HG03521 (cell line): Measurements from ENCODE around the gene DSCAM.

Experiments
- ATAC-seq: cut with Tn5 transposase; IDR thresholded peaks from one replicate; pipeline ENCODE4 v1.9.1; 2021; ENCODE audit warnings: mild to moderate bottlenecking, moderate library complexity; ENCODE audit not compliant: unreplicated experiment

DSCAM gene

DNA sequence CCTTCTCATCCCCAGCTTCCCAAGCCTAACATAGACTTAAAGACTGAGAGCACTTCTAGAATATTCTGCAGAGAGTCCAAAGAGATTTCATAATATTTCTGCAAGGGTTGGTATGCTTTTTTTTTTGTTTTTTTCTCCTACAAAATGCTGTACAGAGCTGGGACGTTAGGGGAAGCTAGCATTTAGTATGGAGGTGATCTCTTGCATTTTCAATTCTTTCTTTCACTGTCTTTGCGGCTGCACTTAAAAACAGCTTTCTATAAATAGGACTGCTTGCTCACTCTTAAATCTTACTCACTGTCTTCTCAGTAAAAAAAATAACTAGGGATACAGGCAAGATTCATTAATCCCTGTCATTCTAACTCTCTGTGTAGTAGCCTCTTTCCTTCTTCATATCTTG, 7.4 kb downstream of the DSCAM start:
- ATAC-seq: no peak

DNA sequence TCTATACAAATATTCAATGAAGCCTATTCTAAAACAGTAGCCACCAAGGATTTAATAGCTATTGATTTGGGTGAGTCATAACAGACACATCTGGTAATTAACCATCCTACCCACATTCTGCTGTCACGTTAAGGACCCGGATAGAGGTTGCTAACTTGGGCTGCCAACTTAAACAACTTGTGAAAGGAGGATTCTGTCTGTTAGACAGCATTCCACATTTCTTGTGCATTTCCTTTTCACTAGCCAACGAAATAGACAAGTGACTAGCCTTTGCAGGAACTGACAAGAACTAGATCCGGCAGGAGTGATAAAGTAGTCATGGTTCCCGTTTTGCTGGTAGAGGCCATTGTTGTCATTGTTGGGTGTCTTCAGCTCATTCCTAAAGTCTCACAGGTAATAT, 9.5 kb downstream of the DSCAM start:
- no peak for ATAC-seq

DNA sequence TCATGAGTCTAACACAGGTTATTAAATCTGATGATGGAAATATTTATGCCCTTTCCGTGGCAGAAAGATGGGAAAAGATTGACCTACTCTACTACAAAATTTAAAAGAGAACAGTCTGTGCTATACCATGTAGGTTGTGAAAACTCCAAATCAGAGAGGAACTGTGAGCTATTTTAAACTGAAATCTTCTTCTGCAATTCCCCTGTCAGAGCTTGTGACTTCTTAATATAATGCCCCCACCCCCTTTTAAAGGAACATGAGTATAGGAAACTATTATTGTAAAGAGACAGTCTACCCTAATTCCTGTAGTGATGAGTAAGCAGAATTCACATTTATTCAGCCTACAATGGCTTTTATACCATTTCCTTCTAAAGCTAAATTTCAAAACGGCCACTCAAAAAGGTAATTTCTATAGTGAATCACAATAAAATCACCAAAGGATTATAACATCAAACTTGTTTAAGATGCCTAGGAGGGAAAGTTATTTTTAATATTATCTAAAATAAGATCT, 11.7 kb downstream of the DSCAM start:
- no peak for ATAC-seq

DNA sequence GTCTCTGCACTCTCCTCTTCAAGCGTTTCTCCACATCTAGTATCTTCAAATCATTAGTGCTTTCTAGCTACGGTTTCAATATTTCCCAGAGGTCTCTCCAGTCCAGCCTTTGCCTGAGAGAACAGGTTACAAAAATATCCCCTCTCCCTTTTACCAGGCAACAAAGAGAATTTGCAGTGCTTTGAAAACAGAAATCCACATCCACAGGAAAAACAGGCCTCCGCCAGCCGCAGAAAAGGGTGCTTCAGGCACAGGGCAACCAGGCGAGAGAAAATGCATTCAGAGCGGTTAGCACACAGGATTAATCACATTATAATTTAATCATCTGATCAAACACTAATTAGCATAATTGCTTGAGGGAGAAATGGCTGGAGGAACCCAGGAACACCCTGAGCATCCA, 13.8 kb downstream of the DSCAM start:
- ATAC-seq: no peak

DNA sequence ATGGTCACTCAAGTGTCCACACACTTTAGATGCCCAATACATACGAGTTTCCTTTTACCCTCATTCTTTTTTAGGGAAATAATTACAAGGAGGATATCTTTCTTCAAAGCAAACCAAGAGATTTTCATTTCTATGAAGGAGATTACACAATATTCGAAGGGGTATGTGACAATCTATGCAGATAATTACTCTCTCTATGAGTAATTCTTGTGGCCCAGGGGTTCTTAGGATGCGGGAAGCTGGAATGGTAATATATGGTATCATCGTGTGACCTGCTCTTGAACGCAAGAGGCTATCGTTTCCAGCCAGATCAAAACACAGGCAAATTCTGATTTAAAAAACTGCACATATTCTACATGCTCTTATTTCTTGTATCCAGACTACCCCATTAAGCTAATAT, 14.6 kb downstream of the DSCAM start:
- no peak for ATAC-seq

DNA sequence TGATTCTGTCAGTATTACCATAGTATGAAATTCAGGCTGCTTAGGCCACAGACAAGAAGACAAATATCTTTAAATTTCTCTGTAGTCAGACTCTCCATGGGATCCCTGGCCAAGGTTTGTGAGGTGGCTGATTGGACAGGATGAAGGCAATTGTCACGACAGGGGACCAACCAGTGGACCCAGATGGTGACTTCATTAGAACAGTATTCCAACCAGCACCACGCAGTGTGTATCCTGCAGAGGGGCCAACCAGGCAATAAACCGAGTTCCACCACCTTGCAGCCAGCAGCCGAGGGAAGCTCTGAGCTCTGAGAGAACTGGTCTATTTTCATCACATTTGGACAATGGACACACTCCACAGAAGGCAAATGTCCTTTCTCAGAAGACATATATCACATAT, 16.1 kb downstream of the DSCAM start:
- ATAC-seq: no peak

DNA sequence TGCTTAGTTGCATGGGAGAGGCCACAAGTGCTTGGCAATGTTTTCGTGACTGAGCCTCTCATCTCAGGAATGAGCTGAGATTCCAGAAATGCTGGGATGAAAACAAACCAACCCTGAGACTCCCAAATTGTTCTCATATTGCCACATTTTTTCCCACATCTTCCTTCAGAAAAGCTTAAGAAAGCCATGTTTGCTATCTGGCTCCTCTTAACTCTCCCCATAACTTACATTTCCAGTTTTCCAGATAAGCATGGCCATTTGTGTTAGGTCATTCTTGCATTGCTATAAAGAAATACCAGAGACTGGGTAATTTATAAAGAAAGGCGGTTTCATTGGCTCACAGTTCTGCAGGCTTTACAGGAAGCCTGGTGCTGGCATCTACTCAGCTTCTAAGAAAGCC, 17.2 kb downstream of the DSCAM start:
- ATAC-seq: no peak

DNA sequence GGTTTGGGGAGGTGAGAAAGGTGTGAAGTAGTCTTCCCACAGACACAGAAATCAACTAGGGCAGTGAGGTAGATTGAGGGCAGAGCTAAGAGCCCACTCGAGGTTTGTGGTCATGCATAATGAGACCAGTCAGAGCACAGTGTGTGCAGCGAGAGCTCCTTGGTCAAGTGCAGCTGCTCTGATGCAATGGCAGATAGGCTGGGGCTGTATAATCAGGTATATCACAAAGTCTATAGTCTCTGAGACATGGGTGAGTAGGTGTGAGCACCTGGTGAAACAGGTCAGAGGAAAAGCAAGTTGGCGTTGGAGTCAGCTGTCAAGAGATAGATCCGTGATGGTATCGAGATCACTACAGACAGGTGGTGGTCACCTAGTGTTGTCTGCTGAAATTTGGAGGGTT, 17.6 kb downstream of the DSCAM start:
- ATAC-seq: no peak

DNA sequence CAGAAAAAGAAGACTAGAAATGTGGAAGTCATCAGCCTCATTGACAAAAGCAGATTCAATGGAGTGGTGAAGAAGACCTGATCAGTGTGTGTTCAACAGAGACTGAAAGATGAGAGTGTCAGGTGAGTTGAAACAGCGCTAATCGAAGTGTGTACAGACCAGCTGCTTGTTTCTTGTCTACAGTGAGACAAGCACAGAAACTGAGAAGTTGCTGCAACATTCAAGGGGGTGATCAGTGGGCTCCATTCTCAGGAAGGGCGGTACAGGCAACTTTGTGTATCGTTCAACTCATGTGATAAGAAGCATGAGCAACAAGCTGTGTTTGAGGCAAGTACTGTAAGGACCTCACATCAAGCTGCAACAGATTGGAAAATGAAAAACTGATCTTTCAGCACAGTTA, 19.4 kb downstream of the DSCAM start:
- no peak for ATAC-seq

DNA sequence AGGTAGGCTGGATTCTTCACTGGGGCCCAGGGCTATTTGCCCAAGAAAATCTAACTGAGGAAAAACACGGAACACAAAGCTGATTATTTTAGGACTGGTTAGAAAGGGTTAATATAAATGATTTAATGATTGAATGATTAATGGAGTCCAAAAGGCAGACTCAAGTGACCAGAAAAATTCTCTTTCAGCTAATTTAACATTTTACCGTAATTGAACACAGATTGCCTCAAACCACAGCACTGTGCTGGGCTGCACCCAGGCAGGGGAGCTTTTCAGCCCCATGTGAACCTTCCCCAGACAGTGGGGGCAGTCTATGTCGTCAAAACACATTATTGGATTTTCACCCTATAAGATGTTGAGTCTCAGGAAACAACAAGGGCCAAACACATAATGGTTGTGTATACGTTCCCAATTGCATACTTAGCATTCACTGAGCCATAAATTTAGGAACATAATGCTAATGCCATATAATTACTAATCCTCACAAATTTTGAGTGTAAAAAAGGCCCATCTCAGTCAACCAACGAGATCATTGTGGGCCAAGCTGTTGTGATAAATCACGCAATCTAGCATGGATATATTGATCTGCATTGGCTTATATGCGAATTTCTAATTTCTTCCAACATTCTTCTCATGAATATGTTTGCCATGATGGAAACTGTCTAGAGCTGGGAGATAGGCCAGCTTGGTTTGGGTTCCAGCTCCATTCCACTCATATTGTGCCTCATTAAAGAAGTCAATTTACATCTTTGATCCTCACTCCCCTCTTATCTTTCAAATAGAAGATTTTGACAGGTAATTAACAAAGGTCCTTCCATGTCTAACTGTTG, 27.7 kb downstream of the DSCAM start:
- no peak for ATAC-seq

DNA sequence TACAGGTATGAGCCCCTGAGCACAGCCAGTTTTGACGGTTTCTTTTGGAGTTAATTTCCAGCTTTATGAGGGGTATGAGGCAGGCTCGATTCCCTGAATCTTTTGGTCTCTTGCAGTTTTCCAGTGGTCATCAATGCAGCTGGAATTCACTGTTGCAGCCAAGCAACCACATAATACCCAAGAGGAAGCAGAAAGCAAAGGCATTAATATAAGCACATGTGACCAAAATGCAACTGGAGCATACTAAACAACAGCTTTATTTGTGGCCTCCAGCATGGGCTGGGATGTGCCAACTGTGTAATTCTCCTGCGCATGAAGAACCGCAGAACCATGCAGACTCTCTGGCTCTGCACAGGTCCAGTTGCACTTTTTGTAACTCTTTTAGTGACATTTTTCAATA, 33.0 kb downstream of the DSCAM start:
- ATAC-seq: no peak

DNA sequence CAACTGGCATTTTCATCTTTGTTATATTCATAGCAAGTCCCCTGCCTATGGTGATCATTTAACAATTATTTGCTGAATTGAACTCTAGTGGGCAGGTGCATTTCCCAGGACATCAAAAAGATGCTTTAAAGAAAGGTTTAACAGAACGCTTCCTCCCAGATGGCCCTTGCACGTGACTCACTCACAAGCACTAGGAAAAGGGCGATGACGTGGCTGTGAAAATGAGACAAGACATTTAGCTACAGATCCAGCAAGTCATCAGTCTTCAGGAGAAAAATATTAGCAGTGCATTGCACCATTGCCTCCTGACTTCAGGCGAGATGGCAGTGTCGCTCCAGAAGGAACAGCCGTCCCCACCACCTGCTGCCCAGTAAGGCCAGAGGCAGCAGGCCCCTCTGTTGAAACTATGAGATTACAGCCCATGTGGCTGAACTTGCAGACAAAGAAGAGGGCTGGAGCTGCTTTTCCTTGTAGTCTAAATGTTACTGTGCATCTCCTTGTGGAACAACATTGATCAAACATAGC, 37.2 kb downstream of the DSCAM start:
- no peak for ATAC-seq

DNA sequence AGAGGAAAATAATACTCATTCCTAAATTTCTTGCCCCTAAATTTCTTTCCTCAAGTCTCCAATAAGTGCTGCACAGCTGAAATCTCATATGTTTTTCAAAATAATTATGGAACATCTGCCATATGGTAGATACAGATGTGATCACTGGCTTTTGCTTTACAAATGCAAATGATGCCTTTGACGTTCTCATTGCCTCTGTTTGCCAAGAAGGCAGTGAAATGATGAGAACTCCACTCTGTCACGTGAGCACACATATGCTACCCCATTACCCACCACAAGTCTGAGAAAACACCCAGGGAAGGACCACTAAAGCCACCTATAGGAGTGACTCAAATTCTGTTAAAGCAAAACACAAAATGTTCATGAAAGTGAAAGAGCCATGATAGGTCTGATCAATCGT, 43.9 kb downstream of the DSCAM start:
- ATAC-seq: no peak

DNA sequence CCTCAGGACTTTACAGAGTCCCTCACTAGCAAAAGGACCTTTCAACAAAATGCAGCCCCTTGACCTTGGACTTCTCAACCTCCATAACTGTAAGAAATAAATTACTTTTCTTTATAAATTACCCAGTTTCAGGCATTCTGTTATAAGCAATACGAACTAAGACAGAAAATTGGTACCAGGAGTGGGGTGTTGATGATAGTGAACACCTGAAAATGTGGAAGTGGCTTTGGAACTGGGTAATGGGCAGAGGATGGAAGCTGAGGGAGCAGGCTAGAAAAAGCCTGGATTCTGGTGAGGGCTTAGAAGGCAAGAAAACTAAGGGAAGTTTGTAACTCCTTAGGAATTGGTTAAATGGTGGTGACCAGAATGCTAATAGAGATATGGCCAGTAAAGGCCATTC, 46.8 kb downstream of the DSCAM start:
- no peak for ATAC-seq

DNA sequence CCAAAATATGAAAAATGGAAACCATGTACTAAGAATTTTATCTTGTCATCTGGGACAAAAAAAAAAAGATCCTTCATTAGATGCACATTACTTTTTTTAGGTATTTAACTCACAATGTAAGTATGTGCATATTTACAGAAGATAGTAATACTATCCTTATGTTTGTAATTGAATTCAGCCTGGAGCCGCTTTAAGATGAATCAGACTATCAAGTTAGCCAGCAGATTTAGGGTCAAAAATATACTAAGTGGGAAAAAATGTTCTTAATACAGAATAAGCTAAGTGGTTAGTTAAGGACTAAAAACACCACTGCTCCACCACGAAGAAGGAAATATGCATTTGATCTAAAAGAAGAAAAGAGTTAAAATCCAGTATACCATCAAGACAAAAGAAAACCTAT, 49.1 kb downstream of the DSCAM start:
- ATAC-seq: no peak

DNA sequence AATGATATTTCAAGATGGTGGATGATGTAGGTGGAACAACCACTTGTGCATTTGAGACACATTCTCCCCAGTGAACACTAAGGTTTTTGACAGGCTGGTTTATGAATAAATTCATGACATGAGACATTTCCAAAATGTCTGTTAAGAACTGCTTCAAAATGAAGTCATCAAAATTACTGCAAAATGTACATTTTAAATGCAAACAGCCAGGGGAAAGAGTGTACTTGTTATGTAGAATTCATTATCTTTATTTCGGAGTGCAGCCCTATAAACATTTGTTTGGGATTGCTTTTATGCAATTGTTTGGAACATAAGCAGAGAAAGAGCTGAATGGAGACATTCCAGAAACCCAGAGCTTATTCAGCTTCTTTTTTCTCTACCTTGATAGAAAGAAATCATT, 49.5 kb downstream of the DSCAM start:
- ATAC-seq: no peak

DNA sequence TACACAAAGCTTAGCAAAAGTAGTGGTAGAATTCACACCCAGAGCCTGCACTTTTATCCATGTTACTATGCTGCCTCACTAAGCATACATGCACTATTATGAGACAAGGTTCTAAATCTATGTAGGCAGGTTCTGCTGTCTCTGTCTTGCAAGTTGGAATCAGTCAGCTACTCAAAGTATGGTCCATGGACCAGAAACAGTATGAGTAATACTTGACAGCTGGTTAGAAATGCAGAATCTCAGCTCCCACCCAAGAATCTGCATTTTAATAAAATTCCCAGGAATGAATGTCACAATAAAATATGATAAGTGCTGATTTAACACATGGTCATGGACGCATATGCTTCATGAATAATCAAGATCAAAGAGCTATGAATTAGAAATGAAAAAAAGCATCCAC, 50.5 kb downstream of the DSCAM start:
- ATAC-seq: no peak

DNA sequence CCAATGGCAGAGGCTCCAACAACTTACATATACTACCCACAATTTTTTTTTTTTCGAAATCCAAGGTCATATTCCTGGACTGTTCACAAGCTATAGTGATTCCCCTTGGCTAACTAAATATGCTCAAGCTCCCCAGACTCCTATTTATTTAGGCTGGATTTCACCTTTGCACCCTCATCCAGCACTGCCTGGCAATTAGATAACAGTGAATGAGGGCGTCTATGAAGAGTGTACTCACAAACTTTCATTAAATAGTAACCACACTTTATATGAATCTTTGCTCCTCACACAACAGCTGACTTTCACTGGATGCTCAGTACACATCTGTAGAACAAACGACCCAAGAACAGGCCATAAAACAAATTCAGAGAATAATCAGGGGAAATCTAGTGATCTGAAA, 51.6 kb downstream of the DSCAM start:
- no peak for ATAC-seq

DNA sequence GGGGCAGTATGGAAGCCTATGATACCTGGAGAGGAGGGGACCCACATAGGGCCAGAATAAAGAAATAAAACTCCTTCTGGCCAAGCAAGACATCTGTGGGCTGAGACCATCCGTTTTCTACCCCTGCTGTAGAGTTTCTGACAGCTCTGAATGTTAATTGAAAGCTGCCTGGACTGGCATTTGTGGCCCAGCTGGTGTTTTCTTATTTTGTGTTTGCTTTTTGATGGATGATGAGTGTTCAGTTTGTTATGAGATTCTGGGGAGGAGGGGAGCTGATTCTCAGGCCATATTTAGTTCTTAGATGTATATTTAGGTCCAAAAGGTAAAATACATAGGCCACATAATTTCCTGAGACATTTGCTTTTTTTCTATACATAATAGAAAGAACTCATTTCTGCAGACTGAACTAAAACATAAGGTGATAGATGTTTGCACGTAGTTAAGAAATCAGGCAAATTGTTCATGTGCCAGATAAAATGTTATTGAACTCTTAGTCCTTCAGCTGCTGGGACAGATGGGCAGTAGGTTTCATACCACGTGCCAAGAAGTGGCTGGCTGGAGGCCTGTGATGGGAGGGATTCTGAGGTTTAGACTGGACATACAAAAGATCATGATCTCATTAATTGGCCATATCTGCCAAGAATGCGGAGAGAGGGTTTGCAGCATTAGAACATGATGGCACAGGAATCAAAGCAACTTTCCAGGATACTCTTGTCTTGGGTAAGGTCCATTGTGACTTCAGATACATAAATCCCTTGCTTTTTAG, 54.1 kb downstream of the DSCAM start:
- ATAC-seq: no peak

DNA sequence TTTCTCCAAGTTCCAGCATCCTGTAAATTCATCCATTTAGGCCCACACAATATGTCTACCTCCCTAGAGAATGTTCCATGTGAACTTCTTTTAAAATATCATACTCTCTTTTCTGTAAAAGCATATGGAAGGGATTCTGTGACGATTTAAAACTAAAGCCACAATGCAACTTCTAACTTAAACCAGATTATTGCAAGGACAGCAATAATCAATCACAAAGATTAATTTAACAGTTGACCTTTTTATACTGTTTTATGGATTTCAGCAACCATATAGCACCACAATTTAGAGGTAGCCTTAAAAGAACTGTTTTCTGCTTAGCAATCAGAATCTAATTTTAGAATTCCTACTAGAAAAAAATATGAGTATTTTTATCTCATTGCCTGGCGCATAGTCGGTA, 58.3 kb downstream of the DSCAM start:
- no peak for ATAC-seq

DNA sequence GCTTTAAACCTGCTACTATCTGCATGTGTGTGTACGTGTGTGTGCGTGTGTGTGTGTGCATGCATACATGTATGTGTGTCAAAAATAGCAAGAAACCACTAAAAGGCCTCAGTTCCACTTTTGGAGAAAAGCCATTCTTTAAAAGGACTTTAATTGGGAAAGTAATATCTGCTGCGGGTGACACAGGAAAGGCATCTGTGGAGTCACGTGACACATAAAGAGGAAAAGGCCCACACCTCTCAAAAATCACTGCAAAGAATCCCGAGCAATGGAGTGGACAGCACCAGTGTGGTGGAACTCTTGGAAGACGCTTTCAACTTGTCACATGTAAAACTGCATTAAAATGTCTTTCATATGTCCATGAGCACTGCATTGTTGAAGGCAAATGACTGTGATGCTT, 63.6 kb downstream of the DSCAM start:
- no peak for ATAC-seq

DNA sequence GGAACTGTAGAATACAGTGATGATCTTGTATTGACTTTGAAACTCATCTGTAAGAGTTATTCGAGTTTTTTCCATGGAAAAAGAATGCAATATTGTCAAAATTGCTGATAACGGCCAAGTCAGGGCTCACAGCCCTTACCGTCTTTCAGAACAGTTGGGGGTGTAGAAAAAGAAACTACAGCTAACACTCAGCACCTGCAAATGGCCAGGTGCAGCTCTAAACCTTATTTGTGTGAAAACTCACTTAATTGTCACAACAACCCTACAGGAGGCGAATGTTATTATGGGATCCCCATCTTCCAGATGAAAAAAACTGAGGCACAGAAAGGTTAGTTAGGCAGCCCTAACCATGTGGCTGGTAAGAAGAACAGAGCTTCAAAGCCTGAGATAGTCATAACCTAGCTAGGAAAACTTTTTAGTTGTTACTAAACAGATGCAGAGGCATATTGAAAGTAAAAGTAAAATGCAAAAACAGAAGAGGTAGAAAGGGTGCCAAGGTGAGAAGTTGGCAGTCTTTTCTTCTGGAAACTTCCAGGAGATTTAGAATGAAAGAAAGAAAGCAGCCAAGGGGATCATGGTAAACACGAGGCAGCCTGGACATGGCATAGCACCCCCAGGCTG, 76.4 kb downstream of the DSCAM start:
- no peak for ATAC-seq
